Measurements from ENCODE around the gene ADAMTS14. TPM values are rescaled to one million over a fixed set of nuclear protein-coding genes. Genes with fewer than 3 reads are reported as not detected.

ADAMTS14 gene
- total and polyA plus RNA-seq, 4 experiments from 2014 or later = not detected

- ChIA-PET POLR2A (ENCODE audit: partially characterized antibody) (no interaction called here), CTCF (ENCODE audit: partially characterized antibody) (no interaction called here)
- no peaks in the 10 kb centered on the region for H3K36me3 Mint-ChIP-seq
- H3K9me3 Mint-ChIP-seq = no peaks in the 10 kb centered on the region
- intact Hi-C loops (cut with micrococcal nuclease) = no loop called here
- no peak overlapping the region for H3K4me3 Mint-ChIP-seq
- H3K27me3 ChIP-seq (ENCODE audit: insufficient read depth, low read length) = peaks cover 3% of the 10 kb centered on the region
- H3K9me3 ChIP-seq (ENCODE audit: control insufficient read depth in 1 of 2, low read length in 2 of 2) = no peaks in the 10 kb centered on the region
- no peak overlapping the region for H3K27ac ChIP-seq (ENCODE audit: low read depth, low read length)
- no peaks in the 10 kb centered on the region for H3K36me3 ChIP-seq (ENCODE audit: insufficient read depth, low read length)
- no peak overlapping the region for H3K27ac Mint-ChIP-seq
- no peaks in the 10 kb centered on the region for H3K4me1 ChIP-seq (ENCODE audit: insufficient read depth, low read length)
- peaks cover 13 to 23% of the 10 kb centered on the region in 2 donors for H3K27me3 Mint-ChIP-seq
- no peak overlapping the region for H3K4me3 ChIP-seq (ENCODE audit: low read length in 2 of 2)
- DNase-seq = no peak
- H3K4me1 Mint-ChIP-seq = no peaks in the 10 kb centered on the region
Observed at GRCh38 chr10:70799124-70799523, 126.8 kb downstream of the ADAMTS14 start.

- DNase-seq = no peak
- H3K27me3 Mint-ChIP-seq = peaks cover 20 to 37% of the 10 kb centered on the region in 2 donors
- intact Hi-C loops (cut with micrococcal nuclease) = no loop called here
- H3K9me3 Mint-ChIP-seq = no peaks in the 10 kb centered on the region
- no peak overlapping the region for H3K4me3 Mint-ChIP-seq
- Histone ChIP-seq H3K9me3 (ENCODE audit: control insufficient read depth in 1 of 2, low read length in 2 of 2) (no peaks in the 10 kb centered on the region), H3K4me1 (ENCODE audit: insufficient read depth, low read length) (no peaks in the 10 kb centered on the region), H3K27ac (ENCODE audit: low read depth, low read length) (no peak overlapping the region), H3K27me3 (ENCODE audit: insufficient read depth, low read length) (no peaks in the 10 kb centered on the region), H3K4me3 (ENCODE audit: low read length in 2 of 2) (no peak overlapping the region), H3K36me3 (ENCODE audit: insufficient read depth, low read length) (no peaks in the 10 kb centered on the region)
- POLR2A ChIA-PET (ENCODE audit: partially characterized antibody) = no interaction called here
- CTCF ChIA-PET (ENCODE audit: partially characterized antibody) = no interaction called here
- H3K27ac Mint-ChIP-seq = no peak overlapping the region
- H3K4me1 Mint-ChIP-seq = no peaks in the 10 kb centered on the region
- H3K36me3 Mint-ChIP-seq = no peaks in the 10 kb centered on the region
Observed at GRCh38 chr10:70801854-70802253, 129.5 kb downstream of the ADAMTS14 start.

GRCh38 chr10:70803775-70804420, 131.6 kb downstream of the ADAMTS14 start:
- intact Hi-C loops (cut with micrococcal nuclease) = no loop called here
- no peak for DNase-seq
- Mint-ChIP-seq H3K4me3 (no peak overlapping the region), H3K4me1 (no peaks in the 10 kb centered on the region), H3K9me3 (peaks cover 0 to 2% (median 0%) of the 10 kb centered on the region in 8 donors), H3K27me3 (peaks cover 18 to 24% of the 10 kb centered on the region in 2 donors), H3K27ac (no peak overlapping the region), H3K36me3 (no peaks in the 10 kb centered on the region)
- no peak overlapping the region for H3K27ac ChIP-seq (ENCODE audit: low read depth, low read length)
- H3K4me3 ChIP-seq (ENCODE audit: low read length in 2 of 2) = no peak overlapping the region
- H3K36me3 ChIP-seq (ENCODE audit: insufficient read depth, low read length) = no peaks in the 10 kb centered on the region
- ChIA-PET POLR2A (ENCODE audit: partially characterized antibody) (no interaction called here), CTCF (ENCODE audit: partially characterized antibody) (interaction anchor here (1.5 kb wide), 1 partner anchor 13 kb away, joined by 3 read pairs; no protein-coding TSS in a partner anchor)
- no peaks in the 10 kb centered on the region for H3K27me3 ChIP-seq (ENCODE audit: insufficient read depth, low read length)
- H3K4me1 ChIP-seq (ENCODE audit: insufficient read depth, low read length) = no peaks in the 10 kb centered on the region
- H3K9me3 ChIP-seq (ENCODE audit: control insufficient read depth in 1 of 2, low read length in 2 of 2) = no peaks in the 10 kb centered on the region

GRCh38 chr10:70804421-70804808, 132.1 kb downstream of the ADAMTS14 start:
- Histone ChIP-seq H3K4me1 (ENCODE audit: insufficient read depth, low read length) (no peaks in the 10 kb centered on the region), H3K9me3 (ENCODE audit: control insufficient read depth in 1 of 2, low read length in 2 of 2) (no peaks in the 10 kb centered on the region), H3K27ac (ENCODE audit: low read depth, low read length) (no peak overlapping the region), H3K36me3 (ENCODE audit: insufficient read depth, low read length) (no peaks in the 10 kb centered on the region), H3K4me3 (ENCODE audit: low read length in 2 of 2) (no peak overlapping the region), H3K27me3 (ENCODE audit: insufficient read depth, low read length) (no peaks in the 10 kb centered on the region)
- CTCF ChIA-PET (ENCODE audit: partially characterized antibody) = interaction anchor here (1.5 kb wide), 1 partner anchor 12 kb away, joined by 3 read pairs; no protein-coding TSS in a partner anchor
- Mint-ChIP-seq H3K27me3 (peaks cover 18 to 22% of the 10 kb centered on the region in 2 donors), H3K36me3 (no peaks in the 10 kb centered on the region), H3K4me1 (no peaks in the 10 kb centered on the region), H3K9me3 (peaks cover 0 to 2% (median 0%) of the 10 kb centered on the region in 8 donors), H3K4me3 (no peak overlapping the region), H3K27ac (no peak overlapping the region)
- POLR2A ChIA-PET (ENCODE audit: partially characterized antibody) = no interaction called here
- intact Hi-C loops (cut with micrococcal nuclease) = no loop called here
- DNase-seq = no peak

- Histone ChIP-seq H3K4me3 (ENCODE audit: low read length in 2 of 2) (no peak overlapping the region), H3K27ac (ENCODE audit: low read depth, low read length) (no peak overlapping the region), H3K4me1 (ENCODE audit: insufficient read depth, low read length) (no peaks in the 10 kb centered on the region), H3K36me3 (ENCODE audit: insufficient read depth, low read length) (no peaks in the 10 kb centered on the region), H3K27me3 (ENCODE audit: insufficient read depth, low read length) (no peaks in the 10 kb centered on the region), H3K9me3 (ENCODE audit: control insufficient read depth in 1 of 2, low read length in 2 of 2) (no peaks in the 10 kb centered on the region)
- intact Hi-C loops (cut with micrococcal nuclease) = no loop called here
- Mint-ChIP-seq H3K4me1 (no peaks in the 10 kb centered on the region), H3K9me3 (peaks cover 0 to 2% (median 0%) of the 10 kb centered on the region in 8 donors), H3K27me3 (peaks cover 18 to 19% of the 10 kb centered on the region in 2 donors), H3K27ac (no peak overlapping the region), H3K4me3 (no peak overlapping the region), H3K36me3 (no peaks in the 10 kb centered on the region)
- no peak for DNase-seq
- ChIA-PET CTCF (ENCODE audit: partially characterized antibody) (no interaction called here), POLR2A (ENCODE audit: partially characterized antibody) (no interaction called here)
Observed at GRCh38 chr10:70805619-70806215, 133.4 kb downstream of the ADAMTS14 start.

- peaks cover 14 to 18% of the 10 kb centered on the region in 2 donors for H3K27me3 Mint-ChIP-seq
- no peak overlapping the region for H3K27ac Mint-ChIP-seq
- DNase-seq = no peak
- CTCF ChIA-PET (ENCODE audit: partially characterized antibody) = no interaction called here
- Histone ChIP-seq H3K36me3 (ENCODE audit: insufficient read depth, low read length) (no peaks in the 10 kb centered on the region), H3K27ac (ENCODE audit: low read depth, low read length) (no peak overlapping the region), H3K9me3 (ENCODE audit: control insufficient read depth in 1 of 2, low read length in 2 of 2) (no peaks in the 10 kb centered on the region), H3K27me3 (ENCODE audit: insufficient read depth, low read length) (no peaks in the 10 kb centered on the region), H3K4me1 (ENCODE audit: insufficient read depth, low read length) (no peaks in the 10 kb centered on the region), H3K4me3 (ENCODE audit: low read length in 2 of 2) (no peak overlapping the region)
- intact Hi-C loops (cut with micrococcal nuclease) = no loop called here
- H3K4me1 Mint-ChIP-seq = no peaks in the 10 kb centered on the region
- H3K36me3 Mint-ChIP-seq = no peaks in the 10 kb centered on the region
- POLR2A ChIA-PET (ENCODE audit: partially characterized antibody) = no interaction called here
- peaks cover 0 to 2% (median 0%) of the 10 kb centered on the region in 8 donors for H3K9me3 Mint-ChIP-seq
- H3K4me3 Mint-ChIP-seq = no peak overlapping the region
Observed at GRCh38 chr10:70806841-70807240, 134.5 kb downstream of the ADAMTS14 start.

GRCh38 chr10:70807556-70807955, 135.2 kb downstream of the ADAMTS14 start:
- no peaks in the 10 kb centered on the region for H3K27me3 ChIP-seq (ENCODE audit: insufficient read depth, low read length)
- Mint-ChIP-seq H3K36me3 (no peaks in the 10 kb centered on the region), H3K4me3 (no peak overlapping the region), H3K9me3 (peaks cover 0 to 2% (median 0%) of the 10 kb centered on the region in 8 donors), H3K27ac (no peak overlapping the region), H3K4me1 (no peaks in the 10 kb centered on the region), H3K27me3 (peaks cover 10 to 14% of the 10 kb centered on the region in 2 donors)
- no peak overlapping the region for H3K4me3 ChIP-seq (ENCODE audit: low read length in 2 of 2)
- H3K4me1 ChIP-seq (ENCODE audit: insufficient read depth, low read length) = no peaks in the 10 kb centered on the region
- DNase-seq = no peak
- CTCF ChIA-PET (ENCODE audit: partially characterized antibody) = no interaction called here
- intact Hi-C loops (cut with micrococcal nuclease) = no loop called here
- POLR2A ChIA-PET (ENCODE audit: partially characterized antibody) = no interaction called here
- no peaks in the 10 kb centered on the region for H3K36me3 ChIP-seq (ENCODE audit: insufficient read depth, low read length)
- H3K9me3 ChIP-seq (ENCODE audit: control insufficient read depth in 1 of 2, low read length in 2 of 2) = no peaks in the 10 kb centered on the region
- no peak overlapping the region for H3K27ac ChIP-seq (ENCODE audit: low read depth, low read length)

All from CD4-positive, alpha-beta memory T cell (primary cell).